Pulmonary artery endothelial cell (primary cell): ENCODE results near the gene ATP5PO. TPM values are rescaled to one million over a fixed set of nuclear protein-coding genes. Genes with fewer than 3 reads are reported as not detected.
"Not testable (repeated sequence)": the region's sequence is repeated elsewhere in the genome, so short reads cannot be mapped to it uniquely, and the experiment has no call there.

Experiments used
- DNase-seq: peaks from one replicate; pipeline ENCODE4 v3.0.0-alpha.2; 2011; ENCODE audit warnings: low read depth, low spot score
- total RNA-seq: library from RNA; depleted of rRNA; stranded (reverse); fragments of >200 nt; gene quantifications from 2 replicates; pipeline ENCODE4 v1.2.3, GENCODE V29; 2014

The ATP5PO gene
- total RNA-seq, 1 donor from 2014 or later, result 205 TPM

- no peak for DNase-seq
These were observed 45.7 kb downstream of the ATP5PO start for GRCh38 chr21:33869873-33870272.

DNA sequence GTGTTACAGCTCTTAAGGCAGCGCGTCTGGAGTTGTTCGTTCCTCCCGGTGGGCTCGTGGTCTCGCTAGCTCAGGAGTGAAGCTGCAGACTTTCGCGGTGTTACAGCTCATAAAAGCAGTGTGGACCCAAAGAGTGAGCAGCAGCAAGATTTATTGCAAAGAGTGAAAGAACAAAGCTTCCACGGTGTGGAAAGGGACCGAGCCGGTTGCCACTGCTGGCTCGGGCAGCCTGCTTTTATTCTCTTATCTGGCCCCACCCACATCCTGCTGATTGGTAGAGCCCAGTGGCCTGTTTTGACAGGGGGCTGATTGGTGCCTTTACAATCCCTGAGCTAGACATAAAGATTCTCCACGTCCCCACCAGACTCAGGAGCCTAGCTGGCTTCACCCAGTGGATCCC, 47.7 kb downstream of the ATP5PO start:
- DNase-seq, result not testable (repeated sequence)

DNA sequence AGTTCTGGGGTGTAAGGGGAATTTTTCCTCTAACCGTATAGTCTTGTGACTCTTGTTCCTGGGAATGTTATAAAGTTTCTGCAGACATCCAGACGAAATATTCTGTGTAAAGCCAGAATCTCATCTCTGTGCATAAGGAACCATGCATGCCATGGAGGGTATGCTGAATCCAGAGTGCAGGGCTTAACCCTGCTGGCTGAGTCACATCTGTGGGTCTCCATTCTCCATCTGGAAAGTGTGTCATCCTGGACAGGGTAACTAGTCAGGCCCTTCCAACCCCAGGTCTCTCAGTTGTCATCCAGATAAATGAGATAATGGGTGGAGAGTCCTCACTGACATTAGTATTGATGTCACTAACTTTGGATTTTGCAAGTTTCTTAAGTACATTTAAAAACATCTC, 48.8 kb downstream of the ATP5PO start:
- no peak for DNase-seq

- no peak for DNase-seq
These were observed 49.5 kb downstream of the ATP5PO start for GRCh38 chr21:33865996-33866575.

DNA sequence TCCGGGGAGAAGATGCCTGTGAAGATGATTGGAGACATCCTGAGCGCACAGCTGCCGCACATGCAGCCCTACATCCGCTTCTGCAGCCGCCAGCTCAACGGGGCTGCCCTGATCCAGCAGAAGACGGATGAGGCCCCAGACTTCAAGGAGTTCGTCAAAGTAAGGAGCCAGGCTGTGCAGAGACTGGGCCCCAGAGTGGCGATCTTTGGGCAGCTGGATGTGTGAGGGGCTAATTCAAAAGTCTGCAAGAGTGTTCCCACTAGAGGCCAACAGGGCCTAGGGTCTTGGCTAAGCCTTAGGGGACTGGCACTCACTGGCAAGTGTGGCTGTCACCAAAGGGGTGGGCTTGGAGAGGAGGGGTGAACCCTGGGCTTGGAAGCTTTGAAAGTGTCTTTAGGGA, 50.4 kb downstream of the ATP5PO start:
- no peak for DNase-seq

GRCh38 chr21:33864150-33864549, 51.5 kb downstream of the ATP5PO start:
- no peak for DNase-seq

- not testable (repeated sequence) for DNase-seq
These were observed 52.4 kb downstream of the ATP5PO start for GRCh38 chr21:33863191-33863590.

GRCh38 chr21:33861125-33861524, 54.5 kb downstream of the ATP5PO start:
- no peak for DNase-seq

GRCh38 chr21:33860332-33860879, 55.2 kb downstream of the ATP5PO start:
- no peak for DNase-seq

DNA sequence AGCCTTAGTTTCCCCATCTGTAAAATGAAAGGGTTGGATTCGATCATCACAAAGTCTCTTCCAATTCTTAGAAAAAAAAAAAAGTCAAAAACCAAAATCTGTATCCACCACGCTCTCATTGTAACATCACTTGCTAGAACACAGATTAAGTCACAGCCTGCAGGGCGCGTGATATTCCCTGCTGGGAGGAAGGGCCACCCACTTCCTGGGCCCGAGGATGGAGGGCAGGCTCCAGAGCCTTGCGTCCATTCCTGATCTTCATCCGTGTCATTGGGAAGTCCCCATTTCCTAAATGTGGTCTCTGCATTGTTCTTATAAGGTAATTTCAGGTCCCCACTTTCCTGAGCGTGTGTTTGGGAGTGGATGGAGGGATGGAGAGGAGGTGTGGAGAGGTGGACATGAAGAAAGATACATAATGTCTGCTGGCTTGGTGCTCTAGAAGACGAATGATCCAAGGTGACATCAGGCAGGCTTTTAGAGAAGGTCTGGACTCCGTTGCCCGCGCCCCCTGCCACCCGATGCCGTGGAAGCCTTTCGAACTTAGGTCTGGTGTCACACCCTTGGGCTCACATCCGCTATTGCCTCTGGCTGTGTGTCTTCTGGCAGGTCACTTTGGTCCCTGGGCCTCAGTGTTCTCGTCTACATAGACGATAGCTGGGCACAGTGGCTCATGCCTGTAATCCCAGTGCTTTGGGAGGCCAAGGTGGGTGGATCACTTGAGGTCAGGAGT, 56.1 kb downstream of the ATP5PO start:
- DNase-seq, result no peak

DNA sequence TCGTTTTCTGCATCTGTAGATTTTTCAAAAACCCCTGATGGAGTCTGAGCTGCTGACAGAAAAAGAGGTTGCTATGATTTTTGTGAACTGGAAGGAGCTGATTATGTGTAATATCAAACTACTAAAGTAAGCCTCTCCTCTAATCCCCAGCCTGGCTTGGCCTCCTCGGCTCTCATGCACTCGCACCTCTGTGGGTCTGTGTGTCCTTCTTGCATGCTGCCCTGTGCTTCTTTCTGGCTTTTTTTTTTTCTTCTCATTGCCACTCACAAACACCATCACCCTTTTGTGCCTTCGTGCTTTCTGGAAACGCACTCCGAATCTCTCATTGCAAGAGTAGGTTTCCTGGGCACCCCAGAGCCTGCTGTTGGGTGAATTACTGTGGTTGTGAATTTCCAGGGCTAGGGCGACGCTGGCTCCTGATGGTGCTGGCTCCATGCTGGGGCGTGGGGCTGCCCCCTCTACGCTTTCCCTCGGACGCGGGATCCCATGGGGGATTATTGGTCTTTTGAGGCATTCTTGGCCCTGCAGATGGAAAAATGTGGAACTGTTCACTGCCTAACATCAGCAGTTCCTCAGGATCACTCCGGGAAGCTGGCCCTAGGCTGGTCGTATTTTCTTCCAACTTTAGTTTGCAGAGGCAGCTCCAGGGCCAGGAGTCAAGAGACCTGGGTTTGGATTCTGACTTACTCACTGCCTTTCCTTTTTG, 56.8 kb downstream of the ATP5PO start:
- DNase-seq, result no peak

- no peak for DNase-seq
These were observed 57.5 kb downstream of the ATP5PO start for GRCh38 chr21:33857846-33858666.

- DNase-seq, result no peak
These were observed 58.6 kb downstream of the ATP5PO start for GRCh38 chr21:33856893-33857527.

GRCh38 chr21:33855190-33855589, 60.4 kb downstream of the ATP5PO start:
- DNase-seq, result no peak

DNA sequence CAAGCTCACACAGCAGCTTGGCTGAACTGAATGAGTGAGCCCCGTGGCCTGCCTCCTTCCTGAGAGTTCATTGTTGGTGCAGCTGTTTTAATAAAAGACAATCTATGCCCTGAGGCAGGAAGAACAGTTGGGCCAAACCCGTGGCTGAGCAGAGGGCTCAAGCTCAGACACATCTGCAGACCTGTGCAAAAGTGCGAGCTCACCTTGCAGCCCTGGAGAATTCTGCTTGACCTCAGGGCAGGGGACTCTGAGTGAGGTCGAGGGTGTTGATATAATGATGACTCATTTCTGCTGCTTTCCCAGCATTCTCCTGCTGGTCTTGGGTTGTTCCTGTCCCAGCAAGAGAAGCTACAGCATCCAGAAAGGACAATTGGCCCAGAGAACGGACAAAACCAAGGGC, 61.0 kb downstream of the ATP5PO start:
- DNase-seq, result no peak

Other genes starting within 250 kb of the ATP5PO start
- gene MRPS6, start 157.8 kb upstream of the ATP5PO start, total RNA-seq, result 9.0 and 9.3 TPM in 2 replicates
- 6.9 and 23.7 TPM in 2 replicates for gene SLC5A3, start 157.8 kb upstream of the ATP5PO start, total RNA-seq